ENCODE data around the gene GCNT2.

Gene GCNT2

GRCh38 chr6:10678456-10678855 lies 157.3 kb downstream of the GCNT2 start:
- peaks cover 16% of the 10 kb centered on the region for H3K4me1 Mint-ChIP-seq (ENCODE audit: low read depth)
- no peak for DNase-seq (ENCODE audit: low spot score)
- no peaks in the 10 kb centered on the region for H3K36me3 Mint-ChIP-seq (ENCODE audit: low read depth)
- H3K27ac Mint-ChIP-seq, result no peak overlapping the region
- peaks cover 3% of the 10 kb centered on the region for H3K27me3 Mint-ChIP-seq (ENCODE audit: low read depth)
- H3K9me3 Mint-ChIP-seq, result no peaks in the 10 kb centered on the region
- no peak overlapping the region for H3K4me3 Mint-ChIP-seq

Measured in T-helper 2 cell treated with Interferon-gamma antibody and Interleukin-4, amounts not matched to agents 5 μg/mL and 100 μg/mL, for 36 hours (primary cell).